HG02938 (cell line): ENCODE data around the gene PRF1.
"Not testable (repeated sequence)": the region's sequence is repeated elsewhere in the genome, so short reads cannot be mapped to it uniquely, and the experiment has no call there.

ENCODE experiments used
- ATAC-seq: cut with Tn5 transposase; IDR thresholded peaks from one replicate; pipeline ENCODE4 v1.9.1; 2021; ENCODE audit warnings: mild to moderate bottlenecking, moderate library complexity; ENCODE audit not compliant: unreplicated experiment

PRF1 gene

GRCh38 chr10:70602665-70603448 lies at the start of gene PRF1:
Gene PRF1 (minus strand): TSS chr10:70602741. CDS start chr10:70600902, 1,839 bp downstream.
- no peak for ATAC-seq

GRCh38 chr10:70651661-70652060 lies 49.1 kb upstream of the PRF1 start:
- no peak for ATAC-seq

GRCh38 chr10:70650718-70651117 lies 48.2 kb upstream of the PRF1 start:
- no peak for ATAC-seq

- ATAC-seq, result no peak
Observed at GRCh38 chr10:70650104-70650503, 47.6 kb upstream of the PRF1 start.

- no peak for ATAC-seq
Observed at GRCh38 chr10:70649526-70649925, 47.0 kb upstream of the PRF1 start.

GRCh38 chr10:70648427-70648826 lies 45.9 kb upstream of the PRF1 start:
- ATAC-seq, result no peak

GRCh38 chr10:70647086-70647485 lies 44.5 kb upstream of the PRF1 start:
- ATAC-seq, result no peak

- ATAC-seq, result not testable (repeated sequence)
Observed at GRCh38 chr10:70644959-70645358, 42.4 kb upstream of the PRF1 start.

- not testable (repeated sequence) for ATAC-seq
Observed at GRCh38 chr10:70643272-70643671, 40.7 kb upstream of the PRF1 start.

GRCh38 chr10:70639640-70640383 lies 37.3 kb upstream of the PRF1 start:
- not testable (repeated sequence) for ATAC-seq

- not testable (repeated sequence) for ATAC-seq
Observed at GRCh38 chr10:70634515-70634914, 32.0 kb upstream of the PRF1 start.

- ATAC-seq, result no peak
Observed at GRCh38 chr10:70634011-70634410, 31.5 kb upstream of the PRF1 start.

- ATAC-seq, result not testable (repeated sequence)
Observed at GRCh38 chr10:70631735-70632134, 29.2 kb upstream of the PRF1 start.

- no peak for ATAC-seq
Observed at GRCh38 chr10:70629338-70629737, 26.8 kb upstream of the PRF1 start.

- ATAC-seq, result no peak
Observed at GRCh38 chr10:70626056-70626455, 23.5 kb upstream of the PRF1 start.

- ATAC-seq, result no peak
Observed at GRCh38 chr10:70622981-70623844, 20.7 kb upstream of the PRF1 start.

- no peak for ATAC-seq
Observed at GRCh38 chr10:70622541-70622940, 20.0 kb upstream of the PRF1 start.

- no peak for ATAC-seq
Observed at GRCh38 chr10:70621503-70622078, 19.1 kb upstream of the PRF1 start.

- ATAC-seq, result no peak
Observed at GRCh38 chr10:70620020-70620289, 17.4 kb upstream of the PRF1 start.

GRCh38 chr10:70619271-70620019 lies 16.9 kb upstream of the PRF1 start:
- ATAC-seq, result no peak
